HL-60/S4 treated with retinoic acid at 250 ng/mL for 4 days and 3 days (cell line): ENCODE results near the gene IAH1.

Experiments used
- in situ Hi-C: fragments of 300-500 bp; cut with MboI; formaldehyde crosslinking; loops from 2 replicates; pipeline ENCODE4 v1.7.0; 2022; ENCODE audit warnings: low sequenced_read_pairs

The IAH1 gene

GRCh38 chr2:9474361-9475057 is at the start of gene IAH1:
Gene IAH1 (plus strand): TSS chr2:9474551. CDS start chr2:9474567, 16 bp downstream.
- in situ Hi-C loops: no loop called here

GRCh38 chr2:9428965-9429577 is 45.3 kb upstream of the IAH1 start:
- in situ Hi-C loops: no loop called here

GRCh38 chr2:9430316-9431293 is 43.7 kb upstream of the IAH1 start:
- in situ Hi-C loops: no loop called here

GRCh38 chr2:9434489-9434888 is 39.9 kb upstream of the IAH1 start:
- in situ Hi-C loops: no loop called here

GRCh38 chr2:9439536-9439935 is 34.8 kb upstream of the IAH1 start:
- in situ Hi-C loops: no loop called here

- in situ Hi-C loops: no loop called here
Observed at GRCh38 chr2:9440058-9440727, 34.2 kb upstream of the IAH1 start.

- in situ Hi-C loops: no loop called here
Observed at GRCh38 chr2:9441556-9441955, 32.8 kb upstream of the IAH1 start.

GRCh38 chr2:9443526-9443925 is 30.8 kb upstream of the IAH1 start:
- in situ Hi-C loops: no loop called here

- in situ Hi-C loops: no loop called here
Observed at GRCh38 chr2:9445089-9445488, 29.3 kb upstream of the IAH1 start.

- in situ Hi-C loops: no loop called here
Observed at GRCh38 chr2:9451231-9451630, 23.1 kb upstream of the IAH1 start.

GRCh38 chr2:9460441-9461017 is 13.8 kb upstream of the IAH1 start:
- in situ Hi-C loops: no loop called here

GRCh38 chr2:9461079-9461478 is 13.3 kb upstream of the IAH1 start:
- in situ Hi-C loops: no loop called here

GRCh38 chr2:9462313-9462712 is 12.0 kb upstream of the IAH1 start:
- in situ Hi-C loops: no loop called here

GRCh38 chr2:9462886-9463697 is 11.3 kb upstream of the IAH1 start:
- in situ Hi-C loops: no loop called here

GRCh38 chr2:9463698-9464034 is 10.7 kb upstream of the IAH1 start:
- in situ Hi-C loops: no loop called here

GRCh38 chr2:9465170-9465569 is 9.2 kb upstream of the IAH1 start:
- in situ Hi-C loops: no loop called here

- in situ Hi-C loops: no loop called here
Observed at GRCh38 chr2:9466147-9466683, 8.1 kb upstream of the IAH1 start.

- in situ Hi-C loops: no loop called here
Observed at GRCh38 chr2:9467687-9468086, 6.7 kb upstream of the IAH1 start.

- in situ Hi-C loops: no loop called here
Observed at GRCh38 chr2:9471206-9471605, 3.1 kb upstream of the IAH1 start.

GRCh38 chr2:9472511-9472910 is 1.8 kb upstream of the IAH1 start:
- in situ Hi-C loops: no loop called here
